GM12878 (cell line): Measurements from ENCODE around the gene MBD5. TPM values are rescaled to one million over a fixed set of nuclear protein-coding genes. Genes with fewer than 3 reads are reported as not detected.

Source experiments
- EED ChIP-seq: sonication (generic); IDR thresholded peaks from 2 replicates; pipeline ENCODE4 v1.6.1; 2016; ENCODE audit warnings: antibody characterized with exemption, low read depth
- ETV6 ChIP-seq, 2 experiments: fragments of 450-650 bp in 1 of 2; IDR thresholded peaks in 1 of 2; conservative IDR thresholded peaks in 1 of 2; 2 replicates each; pipeline ENCODE4 v1.6.1; 2014; ENCODE audit warnings: antibody characterized with exemption in 1 of 2, borderline replicate concordance in 1 of 2, low read depth in 1 of 2, mild to moderate bottlenecking in 1 of 2, moderate library complexity in 1 of 2
- MXI1 ChIP-seq: fragments of 150-350 bp; IDR thresholded peaks from 2 replicates; pipeline ENCODE4 v1.6.1; 2011; ENCODE audit warnings: low read depth, mild to moderate bottlenecking, inconsistent platforms, low read length, improper control_type of control experiment
- RB1 ChIP-seq: fragments of 450-650 bp; formaldehyde crosslinking; IDR thresholded peaks from 2 replicates; pipeline ENCODE4 v1.6.1; 2017; ENCODE audit warnings: mild to moderate bottlenecking, borderline replicate concordance
- RFX5 ChIP-seq: IDR thresholded peaks from 2 replicates; pipeline ENCODE4 v1.6.1; 2011; ENCODE audit warnings: low read depth, low read length, improper control_type of control experiment
- SIX5 ChIP-seq: IDR thresholded peaks from 2 replicates; pipeline ENCODE4 v1.6.1; 2011; ENCODE audit warnings: mild to moderate bottlenecking, low read depth, low read length, moderate library complexity; ENCODE audit not compliant: severe bottlenecking
- polyA plus RNA-seq, 11 experiments: library from polyadenylated mRNA; depleted of rRNA in 4 of 11; unstranded in 6 of 11; stranded (reverse) in 5 of 11; fragments of >200 nt; fragmentation: Nextera tagmentation in 4 of 11; fragmentation: Illumina TruSeq in 1 of 11; extraction: Ambion mirVana in 4 of 11; extraction: Trizol in 1 of 11; gene quantifications; 1 replicate in 1 of 11; 2 replicates in 10 of 11; pipeline versions ENCODE4 v1.2.1 to v1.2.3, GENCODE V29; 2011 to 2016; ENCODE audit warnings: inconsistent platforms in 2 of 11, missing spikeins in 2 of 11, low read depth in 1 of 11
- total RNA-seq, 4 experiments: library from RNA; depleted of rRNA in 3 of 4; stranded (reverse); fragments of >200 nt in 3 of 4; fragmentation: Illumina TruSeq in 1 of 4; extraction: Trizol in 1 of 4; gene quantifications; 2 replicates each; pipeline versions ENCODE4 v1.2.1 to v1.2.3, GENCODE V29; 2013 to 2021
- TF ChIP-seq, protein P1 (sequence below): IDR thresholded peaks from 2 replicates; pipeline ENCODE4 v1.6.1; 2012; ENCODE audit warnings: improper control_type of control experiment, low read depth, low read length; ENCODE audit not compliant: insufficient replicate concordance
- TF ChIP-seq, protein P2 (sequence below): fragments of 450-650 bp; IDR thresholded peaks from 2 replicates; pipeline ENCODE4 v1.6.1; 2017; ENCODE audit warnings: mild to moderate bottlenecking
- TF ChIP-seq, protein P3 (sequence below): fragments of 450-650 bp; IDR thresholded peaks from 2 replicates; pipeline ENCODE4 v1.6.1; 2017; ENCODE audit warnings: mild to moderate bottlenecking, moderate library complexity
- TF ChIP-seq, protein P4 (sequence below): fragments of 450-650 bp; IDR thresholded peaks from 2 replicates; pipeline ENCODE4 v1.6.1; 2014; ENCODE audit warnings: mild to moderate bottlenecking
- TF ChIP-seq, protein P5 (sequence below): fragments of 450-650 bp; IDR thresholded peaks from 2 replicates; pipeline ENCODE4 v1.6.1; 2016; ENCODE audit warnings: mild to moderate bottlenecking

The MBD5 gene
- total and polyA plus RNA-seq, 10 of the 15 experiments (the other 5 are each of a cell fraction or from before 2014, with no cell fraction given) = 7.4 to 58.0 (median 21.2) TPM

DNA sequence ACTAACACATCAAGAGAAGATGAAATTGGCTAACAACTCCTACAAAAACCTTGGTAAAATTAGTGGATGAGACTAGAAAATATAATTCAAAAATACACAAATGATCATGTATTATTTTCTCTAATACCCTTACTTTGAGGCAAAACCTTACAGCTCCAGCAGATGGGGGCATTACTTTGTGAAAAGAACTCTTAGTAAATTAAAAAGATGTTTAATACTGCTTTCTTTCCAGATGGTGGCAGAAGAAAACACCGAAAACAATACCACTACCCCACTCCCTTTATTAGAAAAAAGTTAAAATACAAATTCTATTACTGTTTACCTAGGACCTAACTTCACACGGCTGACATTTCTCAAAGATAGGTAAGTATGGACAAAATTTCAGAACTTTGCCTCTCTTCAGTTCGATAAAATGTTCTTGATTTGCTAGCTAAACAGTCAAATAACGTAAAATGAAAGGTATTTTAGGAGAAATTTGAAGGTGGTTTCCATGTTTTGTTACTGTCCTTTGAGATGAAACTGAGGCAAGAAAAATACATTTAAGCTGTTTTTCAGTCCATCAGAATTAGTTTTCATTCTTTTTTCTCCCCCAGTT, 31.0 kb upstream of the MBD5 start (continued):
- TF ChIP-seq RB1 = no peak
- no peak for TF ChIP-seq RFX5
- TF ChIP-seq SIX5 = peak; percentile 1
- TF ChIP-seq, protein P1, sequence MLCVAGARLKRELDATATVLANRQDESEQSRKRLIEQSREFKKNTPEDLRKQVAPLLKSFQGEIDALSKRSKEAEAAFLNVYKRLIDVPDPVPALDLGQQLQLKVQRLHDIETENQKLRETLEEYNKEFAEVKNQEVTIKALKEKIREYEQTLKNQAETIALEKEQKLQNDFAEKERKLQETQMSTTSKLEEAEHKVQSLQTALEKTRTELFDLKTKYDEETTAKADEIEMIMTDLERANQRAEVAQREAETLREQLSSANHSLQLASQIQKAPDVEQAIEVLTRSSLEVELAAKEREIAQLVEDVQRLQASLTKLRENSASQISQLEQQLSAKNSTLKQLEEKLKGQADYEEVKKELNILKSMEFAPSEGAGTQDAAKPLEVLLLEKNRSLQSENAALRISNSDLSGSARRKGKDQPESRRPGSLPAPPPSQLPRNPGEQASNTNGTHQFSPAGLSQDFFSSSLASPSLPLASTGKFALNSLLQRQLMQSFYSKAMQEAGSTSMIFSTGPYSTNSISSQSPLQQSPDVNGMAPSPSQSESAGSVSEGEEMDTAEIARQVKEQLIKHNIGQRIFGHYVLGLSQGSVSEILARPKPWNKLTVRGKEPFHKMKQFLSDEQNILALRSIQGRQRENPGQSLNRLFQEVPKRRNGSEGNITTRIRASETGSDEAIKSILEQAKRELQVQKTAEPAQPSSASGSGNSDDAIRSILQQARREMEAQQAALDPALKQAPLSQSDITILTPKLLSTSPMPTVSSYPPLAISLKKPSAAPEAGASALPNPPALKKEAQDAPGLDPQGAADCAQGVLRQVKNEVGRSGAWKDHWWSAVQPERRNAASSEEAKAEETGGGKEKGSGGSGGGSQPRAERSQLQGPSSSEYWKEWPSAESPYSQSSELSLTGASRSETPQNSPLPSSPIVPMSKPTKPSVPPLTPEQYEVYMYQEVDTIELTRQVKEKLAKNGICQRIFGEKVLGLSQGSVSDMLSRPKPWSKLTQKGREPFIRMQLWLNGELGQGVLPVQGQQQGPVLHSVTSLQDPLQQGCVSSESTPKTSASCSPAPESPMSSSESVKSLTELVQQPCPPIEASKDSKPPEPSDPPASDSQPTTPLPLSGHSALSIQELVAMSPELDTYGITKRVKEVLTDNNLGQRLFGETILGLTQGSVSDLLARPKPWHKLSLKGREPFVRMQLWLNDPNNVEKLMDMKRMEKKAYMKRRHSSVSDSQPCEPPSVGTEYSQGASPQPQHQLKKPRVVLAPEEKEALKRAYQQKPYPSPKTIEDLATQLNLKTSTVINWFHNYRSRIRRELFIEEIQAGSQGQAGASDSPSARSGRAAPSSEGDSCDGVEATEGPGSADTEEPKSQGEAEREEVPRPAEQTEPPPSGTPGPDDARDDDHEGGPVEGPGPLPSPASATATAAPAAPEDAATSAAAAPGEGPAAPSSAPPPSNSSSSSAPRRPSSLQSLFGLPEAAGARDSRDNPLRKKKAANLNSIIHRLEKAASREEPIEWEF = no peak
- TF ChIP-seq EED = no peak
- TF ChIP-seq, protein P2, sequence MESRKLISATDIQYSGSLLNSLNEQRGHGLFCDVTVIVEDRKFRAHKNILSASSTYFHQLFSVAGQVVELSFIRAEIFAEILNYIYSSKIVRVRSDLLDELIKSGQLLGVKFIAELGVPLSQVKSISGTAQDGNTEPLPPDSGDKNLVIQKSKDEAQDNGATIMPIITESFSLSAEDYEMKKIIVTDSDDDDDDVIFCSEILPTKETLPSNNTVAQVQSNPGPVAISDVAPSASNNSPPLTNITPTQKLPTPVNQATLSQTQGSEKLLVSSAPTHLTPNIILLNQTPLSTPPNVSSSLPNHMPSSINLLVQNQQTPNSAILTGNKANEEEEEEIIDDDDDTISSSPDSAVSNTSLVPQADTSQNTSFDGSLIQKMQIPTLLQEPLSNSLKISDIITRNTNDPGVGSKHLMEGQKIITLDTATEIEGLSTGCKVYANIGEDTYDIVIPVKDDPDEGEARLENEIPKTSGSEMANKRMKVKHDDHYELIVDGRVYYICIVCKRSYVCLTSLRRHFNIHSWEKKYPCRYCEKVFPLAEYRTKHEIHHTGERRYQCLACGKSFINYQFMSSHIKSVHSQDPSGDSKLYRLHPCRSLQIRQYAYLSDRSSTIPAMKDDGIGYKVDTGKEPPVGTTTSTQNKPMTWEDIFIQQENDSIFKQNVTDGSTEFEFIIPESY = no peak
- TF ChIP-seq MXI1 = 0 out of 2 replicates have a peak, but pooled peaks have one; percentile 16
- TF ChIP-seq, protein P3, sequence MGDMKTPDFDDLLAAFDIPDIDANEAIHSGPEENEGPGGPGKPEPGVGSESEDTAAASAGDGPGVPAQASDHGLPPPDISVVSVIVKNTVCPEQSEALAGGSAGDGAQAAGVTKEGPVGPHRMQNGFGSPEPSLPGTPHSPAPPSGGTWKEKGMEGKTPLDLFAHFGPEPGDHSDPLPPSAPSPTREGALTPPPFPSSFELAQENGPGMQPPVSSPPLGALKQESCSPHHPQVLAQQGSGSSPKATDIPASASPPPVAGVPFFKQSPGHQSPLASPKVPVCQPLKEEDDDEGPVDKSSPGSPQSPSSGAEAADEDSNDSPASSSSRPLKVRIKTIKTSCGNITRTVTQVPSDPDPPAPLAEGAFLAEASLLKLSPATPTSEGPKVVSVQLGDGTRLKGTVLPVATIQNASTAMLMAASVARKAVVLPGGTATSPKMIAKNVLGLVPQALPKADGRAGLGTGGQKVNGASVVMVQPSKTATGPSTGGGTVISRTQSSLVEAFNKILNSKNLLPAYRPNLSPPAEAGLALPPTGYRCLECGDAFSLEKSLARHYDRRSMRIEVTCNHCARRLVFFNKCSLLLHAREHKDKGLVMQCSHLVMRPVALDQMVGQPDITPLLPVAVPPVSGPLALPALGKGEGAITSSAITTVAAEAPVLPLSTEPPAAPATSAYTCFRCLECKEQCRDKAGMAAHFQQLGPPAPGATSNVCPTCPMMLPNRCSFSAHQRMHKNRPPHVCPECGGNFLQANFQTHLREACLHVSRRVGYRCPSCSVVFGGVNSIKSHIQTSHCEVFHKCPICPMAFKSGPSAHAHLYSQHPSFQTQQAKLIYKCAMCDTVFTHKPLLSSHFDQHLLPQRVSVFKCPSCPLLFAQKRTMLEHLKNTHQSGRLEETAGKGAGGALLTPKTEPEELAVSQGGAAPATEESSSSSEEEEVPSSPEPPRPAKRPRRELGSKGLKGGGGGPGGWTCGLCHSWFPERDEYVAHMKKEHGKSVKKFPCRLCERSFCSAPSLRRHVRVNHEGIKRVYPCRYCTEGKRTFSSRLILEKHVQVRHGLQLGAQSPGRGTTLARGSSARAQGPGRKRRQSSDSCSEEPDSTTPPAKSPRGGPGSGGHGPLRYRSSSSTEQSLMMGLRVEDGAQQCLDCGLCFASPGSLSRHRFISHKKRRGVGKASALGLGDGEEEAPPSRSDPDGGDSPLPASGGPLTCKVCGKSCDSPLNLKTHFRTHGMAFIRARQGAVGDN = peak; percentile 12; the same call in 1 of the 2 replicates
- TF ChIP-seq, protein P4, sequence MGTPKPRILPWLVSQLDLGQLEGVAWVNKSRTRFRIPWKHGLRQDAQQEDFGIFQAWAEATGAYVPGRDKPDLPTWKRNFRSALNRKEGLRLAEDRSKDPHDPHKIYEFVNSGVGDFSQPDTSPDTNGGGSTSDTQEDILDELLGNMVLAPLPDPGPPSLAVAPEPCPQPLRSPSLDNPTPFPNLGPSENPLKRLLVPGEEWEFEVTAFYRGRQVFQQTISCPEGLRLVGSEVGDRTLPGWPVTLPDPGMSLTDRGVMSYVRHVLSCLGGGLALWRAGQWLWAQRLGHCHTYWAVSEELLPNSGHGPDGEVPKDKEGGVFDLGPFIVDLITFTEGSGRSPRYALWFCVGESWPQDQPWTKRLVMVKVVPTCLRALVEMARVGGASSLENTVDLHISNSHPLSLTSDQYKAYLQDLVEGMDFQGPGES = no peak
- TF ChIP-seq, protein P5, sequence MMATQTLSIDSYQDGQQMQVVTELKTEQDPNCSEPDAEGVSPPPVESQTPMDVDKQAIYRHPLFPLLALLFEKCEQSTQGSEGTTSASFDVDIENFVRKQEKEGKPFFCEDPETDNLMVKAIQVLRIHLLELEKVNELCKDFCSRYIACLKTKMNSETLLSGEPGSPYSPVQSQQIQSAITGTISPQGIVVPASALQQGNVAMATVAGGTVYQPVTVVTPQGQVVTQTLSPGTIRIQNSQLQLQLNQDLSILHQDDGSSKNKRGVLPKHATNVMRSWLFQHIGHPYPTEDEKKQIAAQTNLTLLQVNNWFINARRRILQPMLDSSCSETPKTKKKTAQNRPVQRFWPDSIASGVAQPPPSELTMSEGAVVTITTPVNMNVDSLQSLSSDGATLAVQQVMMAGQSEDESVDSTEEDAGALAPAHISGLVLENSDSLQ = no peak
- TF ChIP-seq ETV6 (conservative IDR thresholded peaks at IDR 0.05 in 1 of 2, IDR thresholded peaks at IDR 0.05 in 1 of 2; ENCODE audit: borderline replicate concordance in 1 of 2, low read depth in 1 of 2) = no peak
